ENCODE data around the gene CBX4. TPM values are rescaled to one million over a fixed set of nuclear protein-coding genes. Genes with fewer than 3 reads are reported as not detected.

CBX4 gene
- total and polyA plus RNA-seq, 2 of the 13 experiments (the other 11 are each of a cell fraction or from before 2014, with no cell fraction given) = 25.8 to 50.8 TPM

GRCh38 chr17:79839356-79840268 is at the start of gene CBX4 (continued):
- TF ChIP-seq GLI4 (CRISPR knock-in tag; IDR thresholded peaks at IDR 0.05; ENCODE audit: borderline replicate concordance) = peak; percentile 71; the same call in 1 of the 2 replicates
- no peak for TF ChIP-seq NR2F6 (IDR thresholded peaks at IDR 0.05)
- TF ChIP-seq NR2F6 (CRISPR knock-in tag; IDR thresholded peaks at IDR 0.05) = peak; percentile 51
- TF ChIP-seq DR1 (CRISPR knock-in tag; IDR thresholded peaks at IDR 0.05) = peak; percentile 76; the same call in 1 of the 2 replicates
- TF ChIP-seq ZFP90 (CRISPR knock-in tag; IDR thresholded peaks at IDR 0.05; ENCODE audit: borderline replicate concordance) = peak; percentile 65; the same call in 1 of the 2 replicates
- TF ChIP-seq RFXANK (CRISPR knock-in tag; IDR thresholded peaks at IDR 0.05) = peak; percentile 22; the same call in 1 of the 2 replicates
- TF ChIP-seq ZBTB7A (CRISPR knock-in tag; IDR thresholded peaks at IDR 0.05) = peak; percentile 93
- 0 out of 2 replicates have a peak, but pooled peaks have one; percentile 28 for TF ChIP-seq ZNF773 (CRISPR knock-in tag; IDR thresholded peaks at IDR 0.05; ENCODE audit: borderline replicate concordance)
- TF ChIP-seq IRF9 (CRISPR knock-in tag; IDR thresholded peaks at IDR 0.05; ENCODE audit: borderline replicate concordance) = peak; percentile 69; the same call in 1 of the 2 replicates
- peak; percentile 94 to 97 for TF ChIP-seq HMGXB4 (CRISPR knock-in tag; IDR thresholded peaks at IDR 0.05; ENCODE audit: borderline replicate concordance in 1 of 2, low read depth in 1 of 2)
- TF ChIP-seq RCOR2 (CRISPR knock-in tag; IDR thresholded peaks at IDR 0.05) = peak; percentile 77; the same call in 1 of the 2 replicates
- TF ChIP-seq ZNF407 (CRISPR knock-in tag; IDR thresholded peaks at IDR 0.05; ENCODE audit: not compliant biosample characterization) = peak; percentile 94
- TF ChIP-seq HOXA9 (CRISPR knock-in tag; IDR thresholded peaks at IDR 0.05; ENCODE audit: borderline replicate concordance) = 0 out of 2 replicates have a peak, but pooled peaks have one; percentile 79
